Measurements from ENCODE around the gene MTX1. TPM values are rescaled to one million over a fixed set of nuclear protein-coding genes. Genes with fewer than 3 reads are reported as not detected.

MTX1 gene, protein sequence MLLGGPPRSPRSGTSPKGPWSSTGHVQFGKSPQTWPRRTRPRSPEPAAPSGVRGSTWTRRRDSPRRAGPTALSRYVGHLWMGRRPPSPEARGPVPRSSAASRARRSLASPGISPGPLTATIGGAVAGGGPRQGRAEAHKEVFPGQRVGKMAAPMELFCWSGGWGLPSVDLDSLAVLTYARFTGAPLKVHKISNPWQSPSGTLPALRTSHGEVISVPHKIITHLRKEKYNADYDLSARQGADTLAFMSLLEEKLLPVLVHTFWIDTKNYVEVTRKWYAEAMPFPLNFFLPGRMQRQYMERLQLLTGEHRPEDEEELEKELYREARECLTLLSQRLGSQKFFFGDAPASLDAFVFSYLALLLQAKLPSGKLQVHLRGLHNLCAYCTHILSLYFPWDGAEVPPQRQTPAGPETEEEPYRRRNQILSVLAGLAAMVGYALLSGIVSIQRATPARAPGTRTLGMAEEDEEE
- 94.7 and 107 TPM in 2 replicates for total RNA-seq

DNA sequence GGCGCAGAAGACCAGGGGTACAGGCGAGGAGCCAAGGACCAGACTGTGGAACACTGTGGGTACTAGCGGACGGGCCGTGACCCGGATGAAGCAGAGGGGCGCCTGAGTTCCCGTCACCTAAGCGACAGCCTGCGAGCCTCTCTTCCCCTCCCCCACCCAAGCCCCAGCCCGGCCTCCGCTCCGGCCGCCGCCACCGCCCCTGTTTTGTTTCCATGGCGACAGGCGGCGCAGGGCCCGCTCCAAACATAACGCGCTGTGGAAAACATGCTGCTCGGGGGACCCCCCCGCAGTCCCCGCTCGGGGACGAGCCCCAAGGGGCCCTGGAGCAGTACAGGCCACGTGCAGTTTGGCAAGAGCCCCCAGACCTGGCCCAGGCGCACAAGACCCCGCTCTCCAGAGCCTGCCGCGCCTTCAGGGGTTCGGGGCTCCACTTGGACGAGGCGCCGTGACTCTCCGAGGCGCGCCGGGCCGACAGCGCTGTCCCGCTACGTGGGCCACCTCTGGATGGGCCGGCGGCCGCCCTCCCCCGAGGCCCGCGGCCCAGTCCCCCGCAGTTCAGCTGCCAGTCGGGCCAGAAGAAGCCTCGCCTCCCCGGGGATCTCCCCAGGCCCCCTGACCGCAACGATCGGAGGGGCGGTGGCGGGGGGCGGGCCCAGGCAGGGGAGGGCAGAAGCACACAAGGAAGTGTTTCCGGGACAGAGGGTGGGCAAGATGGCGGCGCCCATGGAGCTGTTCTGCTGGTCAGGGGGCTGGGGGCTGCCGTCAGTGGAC lies at the start of gene MTX1:
Gene MTX1 (plus strand): TSS at position 155 of the 771 bp plus-strand sequence. CDS start 110 bp downstream, at position 265.

GRCh38 chr1:155172732-155173477 lies 35.6 kb upstream of the MTX1 start, which contains the start of gene KRTCAP2:
Gene KRTCAP2 (minus strand): TSS chr1:155173304. CDS start chr1:155173224, 80 bp downstream.

DNA sequence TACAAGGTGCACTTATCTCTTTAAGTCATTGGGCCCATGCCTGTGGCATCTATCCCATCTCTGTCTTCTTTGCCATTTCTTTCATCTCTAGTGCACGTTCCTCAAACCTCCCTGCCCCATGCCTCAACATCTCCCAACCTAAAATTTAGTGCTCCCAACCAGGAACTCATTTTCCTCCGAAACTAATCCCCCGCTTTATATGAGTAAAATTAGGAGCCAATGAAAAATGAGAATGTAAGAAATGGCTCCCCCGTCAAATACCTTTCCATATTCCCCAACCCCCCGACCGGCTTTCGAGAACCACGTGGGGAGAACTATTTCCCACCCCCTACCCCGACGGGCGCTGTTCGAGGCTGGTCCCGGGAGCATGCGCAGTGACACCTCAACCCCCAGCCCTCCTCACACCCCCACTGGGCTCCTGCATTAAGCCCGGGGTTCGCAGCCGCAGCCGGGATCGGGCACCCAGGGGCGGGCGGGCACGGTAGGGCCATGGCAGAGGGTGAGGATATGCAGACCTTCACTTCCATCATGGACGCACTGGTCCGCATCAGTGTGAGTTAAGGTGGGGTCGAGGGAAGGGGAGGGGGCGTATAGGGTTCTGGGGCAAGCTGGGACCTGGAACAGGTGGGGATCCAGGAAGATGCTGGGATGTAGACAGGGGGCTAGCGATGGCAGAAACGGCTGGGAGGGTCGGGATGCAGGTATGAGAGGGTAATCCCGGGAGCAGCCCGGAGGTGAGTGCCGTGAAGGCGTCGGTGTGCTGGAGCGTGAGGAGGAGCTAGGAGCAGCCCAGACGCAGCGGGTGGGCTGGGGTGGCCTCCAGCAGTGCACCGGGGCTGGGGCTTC lies 34.8 kb upstream of the MTX1 start, which contains the start of gene TRIM46:
Gene TRIM46 (plus strand): TSS at position 372 of the 846 bp plus-strand sequence. CDS start 118 bp downstream, at position 490.

GRCh38 chr1:155207806-155208540 lies 522 bp upstream of the MTX1 start, which contains the start of gene THBS3:
Gene THBS3 (minus strand): TSS chr1:155207897. CDS start chr1:155207876, 21 bp downstream.

GRCh38 chr1:155255243-155256007 lies 46.9 kb downstream of the MTX1 start, which contains the start of gene ENTREP3:
Gene ENTREP3 (minus strand): TSS chr1:155255483. CDS start chr1:155254877, 606 bp downstream.

DNA sequence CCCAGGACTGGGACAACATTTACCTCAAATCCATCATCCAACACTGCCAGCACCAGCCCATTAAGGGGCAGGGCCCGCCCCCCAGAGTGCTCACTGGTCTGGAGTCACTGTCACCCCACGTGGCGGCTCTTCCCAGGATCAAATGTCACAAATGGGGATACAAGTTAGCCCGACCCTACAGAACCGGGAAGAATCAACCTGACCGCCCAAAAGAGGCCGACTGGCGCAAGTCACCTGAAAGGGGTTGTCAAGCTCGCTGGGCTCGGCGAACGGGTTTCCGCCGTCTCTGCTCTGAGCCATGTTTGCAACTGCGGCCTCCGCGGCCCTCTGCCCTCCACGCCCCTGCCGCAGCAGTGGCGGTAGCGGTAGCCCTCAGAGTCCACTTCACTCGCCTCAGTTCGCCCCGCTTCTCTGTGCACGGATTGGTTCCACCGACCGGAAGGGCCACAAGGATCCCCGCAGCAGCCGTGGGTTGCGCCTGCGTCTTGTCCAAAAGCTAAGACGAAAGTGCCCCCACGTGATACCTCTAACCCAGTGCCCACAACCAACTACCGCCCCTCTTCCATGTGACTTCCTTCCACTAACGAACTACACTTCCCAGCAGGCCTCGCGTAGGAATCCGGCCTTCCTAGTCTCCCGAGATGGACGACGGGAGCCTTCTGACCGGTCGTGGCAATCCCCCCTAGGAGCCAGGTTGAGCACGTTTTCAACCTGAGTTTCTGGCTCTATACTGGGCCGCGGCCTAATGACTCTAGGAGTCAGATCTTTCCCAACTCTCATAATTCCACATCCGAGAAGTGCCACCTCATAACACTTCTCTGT lies 53.6 kb downstream of the MTX1 start, which contains the start of gene SCAMP3:
Gene SCAMP3 (minus strand): TSS at position 509 of the 822 bp plus-strand sequence. CDS start 209 bp downstream, at position 300.

Other genes with a start within 250 kb of the MTX1 start
- 16.8 and 19.2 TPM in 2 replicates for gene PYGO2, start 246.9 kb upstream of the MTX1 start, total RNA-seq
- 192 and 203 TPM in 2 replicates for gene SHC1, start 237.9 kb upstream of the MTX1 start, total RNA-seq
- gene CKS1B, start 234.0 kb upstream of the MTX1 start, total RNA-seq, result 222 and 236 TPM in 2 replicates
- gene FLAD1, start 225.4 kb upstream of the MTX1 start, total RNA-seq, result 35.3 and 41.8 TPM in 2 replicates
- gene LENEP, start 215.1 kb upstream of the MTX1 start, total RNA-seq, result not detected in 2 replicates
- 13.1 and 14.5 TPM in 2 replicates for gene ZBTB7B, start 205.9 kb upstream of the MTX1 start, total RNA-seq
- under 0.01 and 0.17 TPM in 2 replicates for gene DCST2, start 174.9 kb upstream of the MTX1 start, total RNA-seq
- gene DCST1, start 174.9 kb upstream of the MTX1 start, total RNA-seq, result not detected in 2 replicates
- 82.9 and 84.4 TPM in 2 replicates for gene ADAM15, start 157.4 kb upstream of the MTX1 start, total RNA-seq
- 7.7 and 8.3 TPM in 2 replicates for gene EFNA4, start 145.0 kb upstream of the MTX1 start, total RNA-seq
- gene EFNA3, start 129.9 kb upstream of the MTX1 start, total RNA-seq, result 0.67 and 1.2 TPM in 2 replicates
- gene EFNA1, start 80.8 kb upstream of the MTX1 start, total RNA-seq, result 0.50 and 0.89 TPM in 2 replicates
- gene SLC50A1, start 72.8 kb upstream of the MTX1 start, total RNA-seq, result 39.2 and 53.4 TPM in 2 replicates
- 100 and 114 TPM in 2 replicates for gene DPM3, start 68.2 kb upstream of the MTX1 start, total RNA-seq
- gene KRTCAP2, start 35.4 kb upstream of the MTX1 start, total RNA-seq, result 207 and 218 TPM in 2 replicates
- gene TRIM46, start 34.8 kb upstream of the MTX1 start, total RNA-seq, result 5.2 and 5.4 TPM in 2 replicates
- 10.1 and 11.9 TPM in 2 replicates for gene THBS3, start 798 bp upstream of the MTX1 start, total RNA-seq
- 27.8 and 27.9 TPM in 2 replicates for gene ENTREP3, start 46.8 kb downstream of the MTX1 start, total RNA-seq
- gene SCAMP3, start 53.7 kb downstream of the MTX1 start, total RNA-seq, result 93.3 and 125 TPM in 2 replicates
- 19.3 and 22.4 TPM in 2 replicates for gene CLK2, start 64.8 kb downstream of the MTX1 start, total RNA-seq
- gene HCN3, start 68.8 kb downstream of the MTX1 start, total RNA-seq, result 0.30 and 0.67 TPM in 2 replicates
- gene PKLR, start 92.7 kb downstream of the MTX1 start, total RNA-seq, result not detected in 2 replicates
- gene FDPS, start 100.2 kb downstream of the MTX1 start, total RNA-seq, result 901 and 953 TPM in 2 replicates
- 32.4 and 36.3 TPM in 2 replicates for gene RUSC1, start 112.2 kb downstream of the MTX1 start, total RNA-seq

Measured in bronchus fibroblast of lung (primary cell).